Measurements from ENCODE around the gene SIGLEC6. TPM values are rescaled to one million over a fixed set of nuclear protein-coding genes. Genes with fewer than 3 reads are reported as not detected.

Gene SIGLEC6
- total RNA-seq, 1 donor, result not detected

- H3K4me1 ChIP-seq (ENCODE audit: insufficient read depth, low read length), result no peaks in the 10 kb centered on the region
- H3K27me3 ChIP-seq (ENCODE audit: insufficient read depth, low read length), result no peaks in the 10 kb centered on the region
- no peak for DNase-seq (ENCODE audit: insufficient read length, low spot score, missing footprints)
- H3K79me2 ChIP-seq (ENCODE audit: insufficient read depth, low read length), result no peaks in the 10 kb centered on the region
- no peak for TF ChIP-seq CTCF (IDR thresholded peaks at IDR 0.05; ENCODE audit: extremely low read depth, low read depth, low read length)
- H3K4me3 ChIP-seq (ENCODE audit: insufficient read depth, low read length), result no peak overlapping the region
- no peaks in the 10 kb centered on the region for H3K9me3 ChIP-seq (ENCODE audit: low read depth, low read length)
- H2AFZ ChIP-seq (ENCODE audit: low read length), result no peak overlapping the region
- H3K27ac ChIP-seq (ENCODE audit: low read depth, low read length), result no peak overlapping the region
- H3K4me2 ChIP-seq (ENCODE audit: insufficient read depth, low read length), result no peak overlapping the region
- H4K20me1 ChIP-seq (ENCODE audit: insufficient read depth, low read length), result no peaks in the 10 kb centered on the region
- H3K36me3 ChIP-seq (ENCODE audit: insufficient read depth, low read length), result no peaks in the 10 kb centered on the region
Measured at GRCh38 chr19:51560339-51560738, 28.9 kb upstream of the SIGLEC6 start.

GRCh38 chr19:51559240-51559639 lies 27.8 kb upstream of the SIGLEC6 start:
- Histone ChIP-seq H3K4me2 (ENCODE audit: insufficient read depth, low read length) (no peak overlapping the region), H3K9me3 (ENCODE audit: low read depth, low read length) (no peaks in the 10 kb centered on the region), H3K27ac (ENCODE audit: low read depth, low read length) (no peak overlapping the region), H3K36me3 (ENCODE audit: insufficient read depth, low read length) (no peaks in the 10 kb centered on the region), H3K27me3 (ENCODE audit: insufficient read depth, low read length) (no peaks in the 10 kb centered on the region), H3K4me3 (ENCODE audit: insufficient read depth, low read length) (no peak overlapping the region), H3K4me1 (ENCODE audit: insufficient read depth, low read length) (no peaks in the 10 kb centered on the region), H4K20me1 (ENCODE audit: insufficient read depth, low read length) (no peaks in the 10 kb centered on the region), H3K79me2 (ENCODE audit: insufficient read depth, low read length) (no peaks in the 10 kb centered on the region), H2AFZ (ENCODE audit: low read length) (no peak overlapping the region)
- no peak for TF ChIP-seq CTCF (IDR thresholded peaks at IDR 0.05; ENCODE audit: extremely low read depth, low read depth, low read length)
- no peak for DNase-seq (ENCODE audit: insufficient read length, low spot score, missing footprints)

- Histone ChIP-seq H4K20me1 (ENCODE audit: insufficient read depth, low read length) (no peaks in the 10 kb centered on the region), H3K4me2 (ENCODE audit: insufficient read depth, low read length) (no peak overlapping the region), H3K4me3 (ENCODE audit: insufficient read depth, low read length) (no peak overlapping the region), H3K4me1 (ENCODE audit: insufficient read depth, low read length) (no peaks in the 10 kb centered on the region), H3K27me3 (ENCODE audit: insufficient read depth, low read length) (no peaks in the 10 kb centered on the region), H3K79me2 (ENCODE audit: insufficient read depth, low read length) (no peaks in the 10 kb centered on the region), H2AFZ (ENCODE audit: low read length) (no peak overlapping the region), H3K9me3 (ENCODE audit: low read depth, low read length) (no peaks in the 10 kb centered on the region), H3K36me3 (ENCODE audit: insufficient read depth, low read length) (no peaks in the 10 kb centered on the region), H3K27ac (ENCODE audit: low read depth, low read length) (no peak overlapping the region)
- no peak for TF ChIP-seq CTCF (IDR thresholded peaks at IDR 0.05; ENCODE audit: extremely low read depth, low read depth, low read length)
- DNase-seq (ENCODE audit: insufficient read length, low spot score, missing footprints), result peak; percentile 82
Measured at GRCh38 chr19:51552996-51553725, 21.7 kb upstream of the SIGLEC6 start.

GRCh38 chr19:51552608-51552995 lies 21.1 kb upstream of the SIGLEC6 start:
- H3K4me3 ChIP-seq (ENCODE audit: insufficient read depth, low read length), result no peak overlapping the region

More at GRCh38 chr19:51552608-51552995, 21.1 kb upstream of the SIGLEC6 start:
- Histone ChIP-seq H3K79me2 (ENCODE audit: insufficient read depth, low read length) (no peaks in the 10 kb centered on the region), H4K20me1 (ENCODE audit: insufficient read depth, low read length) (no peaks in the 10 kb centered on the region), H3K4me2 (ENCODE audit: insufficient read depth, low read length) (no peak overlapping the region), H3K27me3 (ENCODE audit: insufficient read depth, low read length) (no peaks in the 10 kb centered on the region), H3K36me3 (ENCODE audit: insufficient read depth, low read length) (no peaks in the 10 kb centered on the region), H2AFZ (ENCODE audit: low read length) (no peak overlapping the region), H3K9me3 (ENCODE audit: low read depth, low read length) (no peaks in the 10 kb centered on the region), H3K27ac (ENCODE audit: low read depth, low read length) (no peak overlapping the region), H3K4me1 (ENCODE audit: insufficient read depth, low read length) (peaks cover 5% of the 10 kb centered on the region)
- no peak for DNase-seq (ENCODE audit: insufficient read length, low spot score, missing footprints)
- no peak for TF ChIP-seq CTCF (IDR thresholded peaks at IDR 0.05; ENCODE audit: extremely low read depth, low read depth, low read length)
